Activated CD8-positive, alpha-beta memory T cell treated with anti-CD3 and anti-CD28 coated beads for 1 hour (primary cell): ENCODE data around the gene NTN5.
A peak's percentile ranks its signal among the peaks of the same experiment; 100 is the strongest.
"Not testable (repeated sequence)": the region's sequence is repeated elsewhere in the genome, so short reads cannot be mapped to it uniquely, and the experiment has no call there.

ENCODE experiments used
- DNase-seq, 2 donors: peaks; one replicate each; pipeline ENCODE4 v3.0.0-alpha.2; 2020; ENCODE audit warnings: low read depth in 1 of 2; ENCODE audit errors: extremely low read depth in 1 of 2

Gene NTN5

DNA sequence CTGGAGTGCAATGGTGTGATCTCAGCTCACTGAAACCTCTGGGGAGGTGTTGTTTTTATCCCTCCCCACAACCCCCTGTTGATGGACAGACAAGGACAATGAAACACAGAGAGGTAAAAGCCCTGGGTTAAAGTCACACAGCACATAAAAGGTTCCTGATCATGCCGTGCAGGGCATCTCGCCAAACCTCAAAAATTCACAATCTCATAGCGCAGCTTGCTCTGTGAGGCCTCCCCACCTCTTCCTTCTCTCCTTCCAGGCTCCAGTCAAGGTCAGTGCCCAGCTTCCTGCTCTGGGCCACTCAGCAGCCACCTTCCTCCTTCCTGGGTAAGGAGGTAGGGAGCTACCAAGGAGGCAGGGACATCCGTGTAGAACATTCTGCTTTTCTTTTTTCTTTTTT, 25.2 kb upstream of the NTN5 start:
- no peak for DNase-seq

DNA sequence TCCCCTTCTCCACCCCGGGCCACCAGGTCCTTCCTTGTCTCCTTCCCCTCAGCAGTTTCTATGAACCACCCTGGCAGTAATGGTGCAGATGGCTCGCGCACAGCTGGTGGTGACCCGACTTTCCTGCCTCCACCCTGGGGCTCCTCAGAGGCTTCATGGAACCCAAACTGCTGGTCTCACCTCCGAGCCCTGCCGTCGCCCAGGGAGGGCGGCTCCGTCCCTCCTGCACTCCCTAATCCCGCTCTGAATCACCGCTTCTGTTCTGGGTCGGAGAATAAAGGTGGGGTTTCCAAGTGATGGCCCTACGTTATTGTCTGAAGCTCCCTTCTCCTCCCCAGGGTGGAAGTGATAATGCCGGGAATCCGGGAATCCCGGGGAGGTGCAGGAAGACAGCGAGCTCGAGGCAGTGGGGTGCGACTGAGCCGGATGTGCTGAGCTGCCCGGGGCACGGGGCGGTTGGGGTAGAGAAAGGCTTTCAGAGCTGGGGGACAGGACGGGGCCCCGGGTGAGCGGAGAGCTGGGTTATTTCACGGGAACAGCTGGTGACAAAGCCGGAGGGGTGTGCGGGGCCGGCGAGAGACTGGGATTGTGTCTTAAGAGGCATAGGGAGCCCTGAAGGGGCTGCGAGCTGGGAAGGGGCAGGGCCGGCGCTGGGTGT, 23.7 kb upstream of the NTN5 start:
- DNase-seq: no peak

DNA sequence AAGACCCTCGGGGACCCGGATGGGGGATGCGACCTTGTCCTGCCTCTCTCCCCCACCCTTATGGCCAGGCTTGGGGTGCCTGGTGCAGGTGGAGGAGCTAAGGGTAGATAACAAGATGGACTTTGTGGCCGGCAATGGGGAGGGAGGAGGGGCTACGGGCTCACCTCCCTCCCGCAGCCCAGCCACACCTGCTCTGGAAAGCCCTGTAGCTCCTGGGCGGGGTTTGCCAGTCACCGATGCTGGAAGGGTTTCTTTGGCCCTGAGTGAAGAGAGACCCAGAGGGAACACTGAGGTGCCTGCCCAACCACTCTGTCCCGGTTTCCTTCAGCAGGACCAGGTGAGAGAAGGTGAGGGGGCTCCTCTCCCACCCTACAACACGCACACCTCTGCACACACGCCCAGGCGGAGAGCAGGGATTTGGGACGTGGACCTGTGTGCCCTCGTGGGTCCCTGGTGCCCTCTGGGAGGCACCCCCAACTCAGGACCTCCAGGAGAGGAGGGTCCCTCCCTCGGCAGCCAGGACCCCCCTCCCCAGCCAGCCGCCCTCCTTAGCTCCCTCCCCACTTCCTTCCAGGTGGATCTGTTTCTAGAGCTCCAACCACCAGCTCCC, 23.0 kb upstream of the NTN5 start, which contains the start of gene FUT2:
Gene FUT2 (plus strand): TSS at position 229 of the 610 bp plus-strand sequence. CDS start 6,986 bp downstream, outside the sequence.
- DNase-seq: no peak

DNA sequence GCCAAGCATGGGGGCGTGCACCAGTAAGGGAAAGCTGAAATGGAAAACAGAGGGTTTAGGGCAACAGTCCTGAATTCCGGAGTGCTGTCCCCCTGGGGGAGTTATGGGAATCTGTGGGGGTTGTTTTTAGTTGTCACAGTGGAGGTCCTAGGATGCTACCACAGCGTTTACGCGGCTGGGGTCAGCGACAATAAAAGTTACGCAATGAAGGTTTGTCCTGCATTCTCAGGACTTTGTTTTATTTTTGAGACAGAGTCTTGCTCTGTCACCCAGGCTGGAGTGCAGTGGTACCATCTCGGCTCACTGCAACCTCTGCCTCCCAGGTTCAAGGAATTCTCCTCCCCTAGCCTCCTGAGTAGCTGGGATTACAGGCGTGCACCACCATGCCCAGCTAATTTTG, 20.8 kb upstream of the NTN5 start:
- DNase-seq: not testable (repeated sequence)

DNA sequence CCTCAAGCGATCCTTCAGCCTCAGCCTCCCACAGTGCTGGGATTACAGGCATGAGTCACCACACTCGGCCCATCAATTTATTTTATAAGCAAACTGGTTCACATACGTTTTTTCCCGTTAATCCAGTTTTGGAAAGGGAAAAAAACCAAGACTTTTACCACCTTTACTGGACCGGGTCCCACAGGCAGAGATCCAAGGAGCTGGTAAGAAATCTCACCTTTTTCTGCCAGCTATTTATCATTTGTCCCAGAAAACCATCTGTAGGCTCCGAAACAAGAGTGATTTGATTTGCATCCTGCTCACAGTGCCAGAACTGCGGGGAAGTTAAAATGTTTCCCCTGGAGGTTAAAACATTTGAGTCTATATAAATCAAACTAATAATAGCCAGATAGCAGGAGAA, 16.6 kb upstream of the NTN5 start:
- no peak for DNase-seq

DNA sequence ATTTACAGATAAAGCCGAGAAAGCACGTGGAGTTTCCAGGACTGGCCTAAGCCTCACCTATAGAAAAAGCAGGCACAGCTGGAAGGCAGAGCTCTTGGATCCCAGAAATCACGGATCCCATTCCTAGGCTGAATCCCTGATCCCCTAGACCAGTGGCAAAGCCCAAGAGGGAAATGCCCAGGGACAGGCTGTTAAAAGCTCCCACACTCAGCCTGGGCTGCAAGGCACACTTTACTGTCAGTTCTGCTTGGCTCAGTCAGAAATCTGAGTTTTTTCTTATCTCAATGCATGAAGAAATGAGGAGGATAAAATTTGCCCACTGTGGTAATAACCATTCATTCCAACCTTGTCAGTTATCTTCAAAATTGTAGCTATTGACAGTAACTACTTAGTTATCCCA, 15.0 kb upstream of the NTN5 start:
- DNase-seq: no peak

DNA sequence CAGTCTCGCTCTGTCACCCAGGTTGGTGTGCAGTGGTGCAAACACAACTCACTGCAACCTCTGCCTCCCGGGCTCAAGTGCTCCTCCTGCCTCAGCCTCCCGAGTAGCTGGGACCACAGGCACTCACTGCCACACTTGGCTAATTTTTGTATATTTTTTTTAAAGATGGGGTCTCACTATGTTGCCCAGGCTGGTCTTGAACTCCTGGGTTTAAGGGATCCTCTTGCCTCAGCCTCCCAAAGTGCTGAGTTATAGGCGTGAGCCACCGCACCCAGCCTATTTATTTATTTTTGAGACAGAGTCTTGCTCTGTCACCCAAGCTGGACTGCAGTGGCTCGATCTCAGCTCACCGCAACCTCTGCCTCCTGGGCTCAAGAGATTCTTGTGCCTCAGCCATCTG, 13.8 kb upstream of the NTN5 start:
- DNase-seq: not testable (repeated sequence)

DNA sequence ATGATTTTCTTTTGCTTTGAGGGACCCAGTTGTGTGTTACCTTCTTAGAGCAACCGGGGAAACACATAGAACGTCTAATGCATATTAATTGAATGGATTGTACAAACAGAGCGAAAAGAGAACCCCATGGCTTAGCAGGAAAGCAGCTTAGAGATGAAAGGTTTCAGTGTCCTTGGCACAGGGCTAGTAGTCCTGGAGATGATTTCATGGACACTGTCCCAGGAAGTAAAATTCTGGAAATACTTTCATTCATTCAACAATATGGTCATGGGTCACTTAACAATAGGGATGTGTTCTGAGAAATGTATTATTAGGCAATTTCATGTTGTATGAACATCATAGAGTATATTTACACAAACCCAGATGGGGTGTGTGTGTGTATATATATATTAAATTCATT, 13.3 kb upstream of the NTN5 start:
- DNase-seq: no peak

DNA sequence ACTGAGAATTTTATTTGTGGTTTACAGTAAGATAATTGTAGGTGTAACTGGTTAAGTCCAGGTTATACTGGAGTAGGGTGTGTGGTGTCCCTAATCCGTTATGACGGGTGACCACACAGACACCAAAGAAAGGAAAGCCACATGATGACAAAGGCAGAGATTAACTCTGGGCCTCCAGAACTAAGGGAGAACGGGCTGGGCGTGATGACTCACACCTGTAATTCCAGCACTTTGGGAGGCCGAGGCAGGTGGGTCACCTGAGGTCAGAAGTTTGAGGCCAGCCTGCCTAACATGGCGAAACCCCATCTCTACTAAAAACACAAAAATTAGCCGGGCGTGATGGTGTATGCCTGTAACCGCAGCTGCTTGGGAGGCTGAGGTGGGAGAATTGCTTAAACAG, 12.8 kb upstream of the NTN5 start:
- no peak for DNase-seq

DNA sequence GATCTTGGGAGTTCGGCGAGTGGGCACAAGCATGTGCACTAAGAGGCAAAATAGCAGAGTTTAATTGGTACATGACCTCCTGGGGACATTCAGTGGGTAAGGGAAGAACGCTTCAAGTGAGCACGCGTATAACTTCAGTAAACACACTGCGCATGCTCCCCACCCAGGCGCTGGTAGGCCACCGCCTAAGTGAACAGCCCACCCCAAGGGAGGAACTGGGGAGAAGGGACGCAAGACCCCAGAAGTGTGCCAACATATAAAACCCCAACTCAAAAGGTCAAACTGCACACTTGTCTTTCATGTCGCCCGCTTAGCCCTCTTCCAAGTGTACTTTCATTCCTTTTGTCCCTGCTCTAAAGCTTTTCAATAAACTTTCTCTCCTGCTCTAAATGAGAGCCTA, 10.5 kb upstream of the NTN5 start:
- DNase-seq: no peak

DNA sequence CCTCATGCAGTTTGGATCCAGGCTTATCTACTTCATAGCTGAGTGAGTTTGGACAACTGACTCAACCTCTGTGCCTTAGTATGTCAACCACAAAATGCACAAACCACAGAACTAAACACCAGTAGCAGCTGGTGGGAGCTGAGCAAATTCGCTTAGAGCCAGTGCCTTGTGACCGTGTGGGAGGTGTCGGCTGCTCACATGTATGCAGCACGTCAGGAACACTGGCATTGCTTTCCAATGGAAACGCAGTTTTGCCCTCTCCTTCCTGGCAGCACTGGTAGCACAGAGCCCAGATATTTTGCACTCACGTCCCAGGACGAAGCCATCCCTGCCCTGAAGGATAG, 8.3 kb upstream of the NTN5 start:
- no peak for DNase-seq

DNA sequence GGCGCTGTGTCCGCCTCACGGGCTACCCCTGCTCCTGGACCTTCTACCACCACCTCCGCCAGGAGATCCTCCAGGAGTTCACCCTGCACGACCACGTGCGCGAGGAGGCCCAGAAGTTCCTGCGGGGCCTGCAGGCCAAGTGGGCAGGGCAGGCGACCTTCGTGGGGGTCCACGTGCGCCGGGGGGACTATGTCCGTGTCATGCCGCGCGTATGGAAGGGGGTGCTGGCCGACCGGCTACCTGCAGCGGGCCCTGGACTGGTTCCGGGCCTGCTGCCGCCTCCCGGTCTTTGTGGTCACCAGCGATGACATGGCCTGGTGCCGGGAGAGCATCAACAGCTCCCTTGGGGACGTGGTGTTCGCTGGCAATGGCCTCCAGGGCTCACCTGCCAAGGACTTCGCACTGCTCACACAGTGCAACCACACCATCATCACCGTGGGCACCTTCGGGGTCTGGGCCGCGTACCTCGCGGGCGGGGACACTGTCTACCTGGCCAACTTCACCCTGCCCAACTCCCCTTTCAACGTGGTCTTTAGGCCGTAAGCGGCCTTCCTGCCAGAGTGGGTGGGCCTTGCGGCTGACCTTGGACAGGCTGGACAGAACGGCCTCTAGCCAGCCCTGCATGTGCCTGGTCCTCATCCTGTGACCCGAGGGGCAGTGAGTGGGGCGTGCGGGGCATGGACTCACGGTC, 7.8 kb upstream of the NTN5 start:
- no peak for DNase-seq

DNA sequence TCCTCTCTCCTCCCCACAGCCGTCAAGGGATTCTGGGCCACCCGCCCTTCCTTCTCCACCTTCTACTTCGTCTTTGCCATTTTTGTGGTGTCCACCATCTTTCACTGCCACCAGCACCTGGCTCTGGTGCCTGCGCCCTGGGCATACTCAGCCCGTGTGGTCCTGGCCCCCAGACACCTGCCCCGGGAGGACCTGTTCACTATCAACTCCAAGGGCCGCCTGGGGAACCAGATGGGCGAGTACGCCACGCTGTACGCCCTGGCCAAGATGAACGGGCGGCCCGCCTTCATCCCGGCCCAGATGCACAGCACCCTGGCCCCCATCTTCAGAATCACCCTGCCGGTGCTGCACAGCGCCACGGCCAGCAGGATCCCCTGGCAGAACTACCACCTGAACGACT, 7.2 kb upstream of the NTN5 start:
- DNase-seq: not testable (repeated sequence)

DNA sequence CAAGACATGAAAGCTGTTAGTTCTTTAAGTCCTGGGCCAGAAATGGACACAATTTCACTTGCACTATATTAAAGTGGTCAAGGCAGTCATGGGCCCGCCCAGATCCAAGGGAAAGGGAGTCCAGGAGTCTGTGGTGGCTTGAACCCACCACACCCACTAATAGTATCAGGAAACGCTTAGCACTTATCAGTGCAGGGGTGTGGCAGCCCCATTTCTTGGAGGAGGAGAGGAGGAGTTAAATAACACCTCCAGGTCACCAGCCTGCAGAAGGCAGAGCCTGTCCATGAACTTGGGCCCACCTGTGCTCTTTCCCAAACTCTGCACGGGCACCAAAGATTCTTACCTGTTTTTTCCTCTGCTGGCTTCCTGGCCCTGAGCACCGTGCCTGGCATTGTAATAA, 5.4 kb upstream of the NTN5 start:
- DNase-seq: no peak

DNA sequence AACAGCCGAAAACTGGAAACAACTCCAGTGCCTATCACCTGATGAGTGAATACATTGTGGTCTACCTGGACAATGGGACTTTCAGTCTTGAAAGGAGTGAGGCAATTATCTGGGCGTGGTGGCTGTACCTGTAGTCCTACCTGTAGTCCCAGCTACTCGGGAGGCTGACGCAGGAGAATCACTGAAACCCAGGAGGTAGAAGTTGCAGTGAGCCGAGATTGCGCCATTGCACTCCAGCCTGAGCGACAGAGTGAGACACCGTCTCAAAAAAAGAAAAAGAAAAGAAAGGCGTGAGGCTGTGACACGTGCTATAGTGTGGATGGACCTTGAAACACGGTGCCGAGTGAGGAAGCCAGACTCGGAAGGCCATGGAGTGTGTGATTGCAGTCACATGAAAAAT, 4.1 kb upstream of the NTN5 start:
- DNase-seq: no peak

DNA sequence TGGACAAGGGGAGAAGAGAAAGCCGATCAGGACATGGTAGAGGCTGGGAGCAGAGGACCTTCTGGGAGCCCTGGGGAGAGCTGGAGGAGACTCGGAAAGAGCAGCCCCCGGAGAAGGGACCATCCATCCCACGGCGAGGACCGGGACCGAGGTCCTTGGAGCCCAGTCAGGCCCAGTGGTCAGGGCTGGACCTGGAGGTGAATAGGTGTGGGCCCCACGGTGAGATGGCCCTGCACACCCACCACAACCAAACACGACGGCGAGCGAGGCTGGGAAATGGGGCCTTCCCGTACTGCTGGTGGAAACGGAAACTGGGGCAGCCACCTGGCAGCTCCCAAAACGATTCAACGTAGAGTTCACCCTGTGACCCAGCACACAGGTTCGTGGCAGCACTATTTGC, 3.7 kb upstream of the NTN5 start:
- DNase-seq: no peak

DNA sequence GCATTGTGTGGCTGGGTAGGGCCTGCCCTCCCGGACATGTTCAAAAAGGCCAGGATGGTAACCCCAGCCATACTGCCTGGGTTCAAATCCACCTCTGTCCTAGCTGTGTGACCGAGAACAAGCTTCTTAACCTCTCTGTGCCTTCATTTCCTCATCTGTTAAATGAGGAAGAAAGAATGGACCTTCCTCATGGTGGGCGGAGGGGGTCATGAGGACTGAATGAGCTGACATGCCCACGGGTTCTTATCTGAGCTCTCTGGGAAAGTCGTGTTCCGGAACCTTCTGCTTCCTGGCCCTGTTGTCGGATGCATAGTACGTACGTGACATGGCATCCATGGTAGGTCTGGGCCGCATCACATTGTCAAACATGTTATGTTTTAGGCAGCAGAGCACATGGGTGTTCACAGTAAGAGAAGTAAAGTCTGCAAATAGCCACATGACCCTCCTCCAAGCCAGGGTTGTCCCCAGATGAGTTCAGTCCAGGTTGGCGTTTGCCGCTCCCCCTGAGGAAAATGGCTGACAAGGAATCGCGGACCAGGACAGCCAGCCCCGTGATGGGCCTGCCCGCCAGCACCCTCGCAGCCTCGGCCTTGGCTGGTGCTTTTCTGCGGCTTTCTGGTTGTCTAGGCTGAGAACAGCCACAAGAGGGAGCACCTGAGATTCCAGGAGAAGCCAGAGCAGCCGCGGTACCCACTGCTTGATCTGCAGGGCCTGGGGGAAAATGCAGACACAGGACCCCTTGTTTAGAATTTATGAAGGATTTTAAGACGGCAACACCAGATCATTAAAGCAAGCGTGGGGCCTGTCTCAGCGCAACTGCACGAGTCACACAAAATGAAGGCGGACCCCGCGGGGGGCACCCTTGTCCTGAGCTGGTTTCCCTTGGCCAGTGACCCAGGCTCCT, 2.4 kb upstream of the NTN5 start:
- peak; percentile 46 to 56 for DNase-seq

DNA sequence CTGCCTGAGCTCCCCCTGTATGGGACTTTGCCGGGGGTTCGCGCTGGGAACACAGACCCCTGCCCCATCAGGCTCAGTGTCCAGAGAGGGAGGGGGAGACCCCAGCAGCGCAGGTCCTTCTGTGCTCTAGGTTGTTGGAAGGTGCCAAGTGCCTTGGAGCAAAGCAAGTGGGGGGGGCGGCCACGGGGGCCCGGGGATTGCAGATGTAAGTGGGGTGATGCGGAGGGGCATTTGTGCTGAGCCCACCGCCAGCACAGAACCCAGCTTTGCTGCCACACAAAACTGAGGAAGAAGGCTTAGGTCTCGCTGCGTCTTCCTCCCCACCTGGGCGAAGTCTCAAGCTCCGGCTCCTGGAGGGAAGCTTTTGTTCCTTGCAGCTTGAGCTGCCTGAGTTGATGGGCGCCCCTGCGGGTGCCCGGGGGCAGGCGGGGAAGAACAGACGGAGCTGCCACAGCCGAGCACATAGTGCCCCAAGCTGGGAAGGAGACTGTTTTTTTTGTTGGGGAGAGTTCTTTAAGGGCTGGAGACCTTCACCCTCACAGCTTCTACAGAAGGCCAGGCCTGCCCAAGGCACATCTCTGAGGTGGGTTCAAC, 1.5 kb upstream of the NTN5 start:
- DNase-seq: no peak

DNA sequence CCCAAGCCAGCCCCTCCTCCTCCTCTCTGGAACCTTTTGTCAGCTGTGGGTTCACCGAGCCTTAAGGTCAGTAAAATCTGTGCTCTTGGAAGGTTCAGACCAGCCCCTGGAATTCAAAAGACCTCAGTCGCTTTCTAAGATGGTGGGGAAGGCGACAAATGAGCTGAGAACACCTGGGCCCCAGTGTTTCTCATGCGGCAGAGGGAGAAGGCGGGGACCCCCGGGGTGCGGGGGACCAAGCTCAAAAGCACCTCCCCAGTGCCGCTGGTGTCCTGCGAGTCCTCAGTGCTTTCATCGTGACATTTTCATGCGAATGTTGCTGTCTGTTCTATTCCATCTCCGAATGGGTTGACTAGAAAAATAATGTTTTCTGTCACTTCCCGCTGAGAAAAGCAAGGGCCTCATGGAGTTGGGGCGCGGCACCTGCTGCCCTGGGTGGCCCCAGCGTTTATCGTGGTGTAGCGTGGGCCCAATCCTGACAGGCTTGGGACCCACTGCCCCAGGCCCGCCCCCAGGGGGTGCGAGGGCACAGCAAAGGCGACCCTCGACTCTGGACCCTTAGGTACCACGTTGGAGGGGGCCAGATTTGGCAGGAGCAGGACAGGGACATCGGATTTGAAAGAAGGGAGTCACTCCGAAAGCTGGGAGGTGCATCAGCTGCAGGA, 751 bp upstream of the NTN5 start:
- no peak for DNase-seq

DNA sequence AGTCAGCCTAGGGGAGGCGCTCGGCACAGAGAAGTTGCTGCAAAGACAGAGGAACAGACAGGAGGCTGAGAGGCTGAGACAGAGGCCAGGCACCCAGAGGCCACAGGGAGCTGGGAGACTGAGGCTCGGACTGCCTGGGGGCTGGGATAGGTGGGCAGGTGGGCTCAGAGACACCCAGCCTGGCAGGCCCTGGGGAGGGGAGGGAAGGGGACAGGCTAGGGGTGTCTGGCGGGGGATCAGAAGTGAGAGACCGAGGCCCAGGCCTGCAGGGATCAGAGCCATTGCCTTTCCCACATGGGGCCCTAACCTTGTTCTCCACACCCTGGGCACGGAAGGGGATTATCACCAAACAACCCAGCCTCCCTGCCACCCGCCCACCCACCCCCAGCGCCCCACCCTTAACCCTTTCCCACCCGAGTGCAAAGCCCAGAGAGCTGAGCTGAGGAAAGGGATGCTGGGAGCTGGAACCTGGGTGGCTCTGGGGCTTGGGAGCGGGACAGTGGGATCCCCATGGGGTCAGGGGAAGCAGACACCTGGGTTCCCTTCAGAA, 1.3 kb downstream of the NTN5 start:
- no peak for DNase-seq
